Heart right ventricle (tissue), 16 donors: ENCODE measurements around the gene BAAT. TPM values are rescaled to one million over a fixed set of nuclear protein-coding genes. Genes with fewer than 3 reads are reported as not detected.

Experiments used
- ATAC-seq, 8 donors: fragments of 200-7000 bp; cut with Tn5 transposase; one replicate each; pipeline ENCODE4 v1.9.1; 2020; ENCODE audit warnings: mild to moderate bottlenecking in 8 of 8, moderate library complexity in 8 of 8, moderate number of reproducible peaks in 1 of 8
- DNase-seq, 2 donors: peaks; one replicate each; pipeline ENCODE4 v3.0.0-alpha.2; 2020
- H3K27ac ChIP-seq, 10 donors: fragments of 200-600 bp; sonication (generic) in 2 of 10; one replicate each; pipeline versions ENCODE4 v1.5.0 to v1.8.0; 2020 to 2022; ENCODE audit warnings: mild to moderate bottlenecking in 3 of 10
- H3K27me3 ChIP-seq, 7 donors: fragments of 200-600 bp; one replicate each; pipeline ENCODE4 v1.8.0; 2021 to 2022; ENCODE audit warnings: mild to moderate bottlenecking in 2 of 7
- H3K36me3 ChIP-seq, 9 donors: fragments of 200-600 bp; sonication (generic) in 1 of 9; one replicate each; pipeline versions ENCODE4 v1.5.0 to v1.8.0; 2020 to 2022; ENCODE audit warnings: mild to moderate bottlenecking in 2 of 9
- H3K4me1 ChIP-seq, 9 donors: fragments of 200-600 bp; sonication (generic) in 1 of 9; one replicate each; pipeline versions ENCODE4 v1.5.0 to v1.8.0; 2020 to 2022; ENCODE audit warnings: mild to moderate bottlenecking in 4 of 9
- H3K4me3 ChIP-seq, 10 donors: fragments of 200-600 bp; sonication (generic) in 2 of 10; one replicate each; pipeline versions ENCODE4 v1.5.0 to v1.8.0; 2020 to 2022; ENCODE audit warnings: mild to moderate bottlenecking in 7 of 10, moderate library complexity in 2 of 10
- H3K9me3 ChIP-seq, 11 donors: fragments of 200-600 bp in 10 of 11; sonication (generic) in 2 of 11; one replicate each; pipeline versions ENCODE4 v1.5.0 to v1.8.0; 2013 to 2022; ENCODE audit warnings: mild to moderate bottlenecking in 2 of 11, control low read depth in 1 of 11, moderate library complexity in 1 of 11
- WGBS, 2 donors: extraction: QIAGEN DNeasy Blood & Tissue Kit; methylation state at CpG; one replicate each; pipeline ENCODE4 v1.1.7; 2013; ENCODE audit warnings: inconsistent platforms in 1 of 2; 5-methylcytosine and 5-hydroxymethylcytosine counted together
- intact Hi-C, 10 donors: fragments of 100-400 bp; cut with DNase I; formaldehyde crosslinking; loops; one replicate each; pipeline versions ENCODE4 v1.11.1 to v1.14.2; 2022
- polyA plus RNA-seq, 2 donors: library from polyadenylated mRNA; stranded (reverse); fragments of 200-250 nt; gene quantifications; one replicate each; pipeline ENCODE4 v1.2.3, GENCODE V29; 2013
- total RNA-seq, 10 donors: library from RNA; stranded (reverse); fragmentation: NEBNext Ultra II Directional in 3 of 10; extraction: Animal tissue kit (Norgen Biotek cat#: 25700) in 3 of 10; gene quantifications; one replicate each; pipeline versions ENCODE4 v1.2.1 to v1.2.4, GENCODE V29; 2021 to 2023
- TF ChIP-seq, protein P1 (sequence below), 9 donors: fragments of 200-600 bp; sonication (generic) in 2 of 9; IDR thresholded peaks; one replicate each; pipeline versions ENCODE4 v1.5.0 to v1.8.0; 2021 to 2022; ENCODE audit warnings: antibody characterized with exemption in 9 of 9, mild to moderate bottlenecking in 5 of 9, moderate library complexity in 1 of 9
- donor health status: Arrhythmogenic right ventricular cardiomyopathy.
- donor health status: ischemic (EF 13 %, LVEDD 7.1; RV severe dilation, severe dysfunction).
- donor health status: healthy with polysubstance abuse.
- donor health status: DM: no; HTN: yes; CAD: no.
- donor health status: DM: no; HTN: no; CAD: no.
- donor health status: ischemic (EF 25% LVEDD 6.9; RV normal size, moderate dysfunction).
- donor health status: ischemic (EF 25% LVEDD 5.7; RV mildly dilated, moderate dysfunction).
- donor health status: healthy.
- donor health status: DM: yes; HTN: yes; CAD: no.
- donor health status: Ischemic cardiomyopathy.
- donor health status: ischemic (EF 35%, LVEDD 5.7; RV mildly dilated, moderate dysfunction).
- donor health status: nonischemic (EF 11% LVEDD 7.7; RV severe dilation, severe dysfunction).
- donor health status: DM: yes; HTN: yes; CAD: no.
- donor health status: PGD.
- donor health status: ischemic (EF 29% LVEDD 5.4; RV normal size, mild dysfunction).
- donor health status: nonischemic (EF 23%, LVEDD 6.1; RV moderate dilation, normal function).

Gene BAAT
- total and polyA plus RNA-seq, 12 donors, result 0.03 to 0.15 (median 0.07) TPM; not detected in 5

- TF ChIP-seq, protein P1, sequence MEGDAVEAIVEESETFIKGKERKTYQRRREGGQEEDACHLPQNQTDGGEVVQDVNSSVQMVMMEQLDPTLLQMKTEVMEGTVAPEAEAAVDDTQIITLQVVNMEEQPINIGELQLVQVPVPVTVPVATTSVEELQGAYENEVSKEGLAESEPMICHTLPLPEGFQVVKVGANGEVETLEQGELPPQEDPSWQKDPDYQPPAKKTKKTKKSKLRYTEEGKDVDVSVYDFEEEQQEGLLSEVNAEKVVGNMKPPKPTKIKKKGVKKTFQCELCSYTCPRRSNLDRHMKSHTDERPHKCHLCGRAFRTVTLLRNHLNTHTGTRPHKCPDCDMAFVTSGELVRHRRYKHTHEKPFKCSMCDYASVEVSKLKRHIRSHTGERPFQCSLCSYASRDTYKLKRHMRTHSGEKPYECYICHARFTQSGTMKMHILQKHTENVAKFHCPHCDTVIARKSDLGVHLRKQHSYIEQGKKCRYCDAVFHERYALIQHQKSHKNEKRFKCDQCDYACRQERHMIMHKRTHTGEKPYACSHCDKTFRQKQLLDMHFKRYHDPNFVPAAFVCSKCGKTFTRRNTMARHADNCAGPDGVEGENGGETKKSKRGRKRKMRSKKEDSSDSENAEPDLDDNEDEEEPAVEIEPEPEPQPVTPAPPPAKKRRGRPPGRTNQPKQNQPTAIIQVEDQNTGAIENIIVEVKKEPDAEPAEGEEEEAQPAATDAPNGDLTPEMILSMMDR (IDR thresholded peaks at IDR 0.05), result no peak
- Histone ChIP-seq H3K27me3 (no peaks in the 10 kb centered on the region), H3K9me3 (peaks cover 0 to 71% (median 49%) of the 10 kb centered on the region in 11 donors), H3K4me1 (peaks cover 0 to 25% (median 22%) of the 10 kb centered on the region in 9 donors), H3K36me3 (peaks cover 19 to 89% (median 84%) of the 10 kb centered on the region in 9 donors), H3K4me3 (no peak overlapping the region), H3K27ac (no peak overlapping the region)
- DNase-seq (no peak), ATAC-seq (no peak)
- 95% methylated on average over 9 of the region's 9 CpGs for WGBS, 2 donors
- intact Hi-C loops, result loop anchor here in 2 of 10 donors (5.0 kb wide), 2 partner anchors 34 to 44 kb away; partner anchors contain the start of gene ALDOB (in 1 of the 2)
Measured at GRCh38 chr9:101403516-101404285, 18.9 kb upstream of the BAAT start.

GRCh38 chr9:101400120-101400519 is 15.3 kb upstream of the BAAT start:
- peak in 5 of 8 donors; percentile 2 to 68 (median 5) for ATAC-seq
- 10 to 14% methylated on average over 5 of the region's 5 CpGs for WGBS, 2 donors

GRCh38 chr9:101399643-101399970 is 14.8 kb upstream of the BAAT start:
- no peaks in the 10 kb centered on the region for H3K27me3 ChIP-seq
- DNase-seq, result no peak
- peak overlapping the region; percentile 82 to 96 (median 90) for H3K27ac ChIP-seq
- peak overlapping the region; percentile 61 to 77 (median 70) for H3K4me3 ChIP-seq
- H3K9me3 ChIP-seq, result peaks cover 0 to 30% (median 8%) of the 10 kb centered on the region in 11 donors
- TF ChIP-seq, protein P1 (IDR thresholded peaks at IDR 0.05), result no peak
- ATAC-seq, result no peak
- peaks cover 0 to 57% (median 42%) of the 10 kb centered on the region in 9 donors for H3K4me1 ChIP-seq
- 0 to 5% methylated on average over 2 of the region's 2 CpGs for WGBS, 2 donors
- H3K36me3 ChIP-seq, result peaks cover 0 to 71% (median 45%) of the 10 kb centered on the region in 9 donors
- intact Hi-C loops, result loop anchor here in 8 of 10 donors (2.0 to 10.0 kb wide), 7 partner anchors 43 to 972 kb away; partner anchors contain the start of genes RNF20 (in 6 of the 8) and MSANTD3 (in 1 of the 8)

More at GRCh38 chr9:101400120-101400519, 15.3 kb upstream of the BAAT start:
- TF ChIP-seq, protein P1 (IDR thresholded peaks at IDR 0.05), result no peak
- H3K9me3 ChIP-seq, result peaks cover 0 to 35% (median 13%) of the 10 kb centered on the region in 11 donors
- H3K4me1 ChIP-seq, result peaks cover 0 to 52% (median 42%) of the 10 kb centered on the region in 9 donors
- peaks cover 0 to 74% (median 50%) of the 10 kb centered on the region in 9 donors for H3K36me3 ChIP-seq
- peak in 1 of 2 donors; percentile 43 for DNase-seq
- H3K27me3 ChIP-seq, result no peaks in the 10 kb centered on the region
- intact Hi-C loops, result loop anchor here in 2 of 10 donors (5.0 kb wide), 2 partner anchors 37 to 47 kb away; partner anchors contain the start of gene ALDOB (in 1 of the 2)
- peak overlapping the region; percentile 82 to 96 (median 90) for H3K27ac ChIP-seq
- H3K4me3 ChIP-seq, result peak overlapping the region in 9 of 10 donors; percentile 61 to 77 (median 71)

- 0 to 1% methylated on average over 28 of the region's 28 CpGs for WGBS, 2 donors
- Histone ChIP-seq H3K27ac (peak overlapping the region; percentile 82 to 96 (median 90)), H3K9me3 (peaks cover 0 to 25% (median 4%) of the 10 kb centered on the region in 11 donors), H3K36me3 (peaks cover 0 to 65% (median 39%) of the 10 kb centered on the region in 9 donors), H3K27me3 (no peaks in the 10 kb centered on the region), H3K4me1 (peaks cover 0 to 62% (median 42%) of the 10 kb centered on the region in 9 donors), H3K4me3 (peak overlapping the region; percentile 61 to 77 (median 70))
- peak in 6 of 8 donors; percentile 2 to 44 (median 28) for ATAC-seq
- intact Hi-C loops, result loop anchor here in 8 of 10 donors (1.0 to 10.0 kb wide), 8 partner anchors 43 to 972 kb away; partner anchors contain the start of genes RNF20 (in 7 of the 8) and MSANTD3 (in 1 of the 8)
- TF ChIP-seq, protein P1 (IDR thresholded peaks at IDR 0.05), result no peak
- peak in 1 of 2 donors; percentile 16 for DNase-seq
Measured at GRCh38 chr9:101398930-101399642, 14.3 kb upstream of the BAAT start.
